Skin epidermis (tissue), 12 donors: ENCODE data around the gene PRLH.

Experiments
- H3K27ac ChIP-seq, 21 experiments: fragments of 200-600 bp; sonication (generic) in 11 of 21; one replicate each; pipeline ENCODE4 v1.5.0; 2020; ENCODE audit warnings: mild to moderate bottlenecking in 3 of 21, inconsistent platforms in 2 of 21, moderate library complexity in 2 of 21
- H3K4me3 ChIP-seq, 7 experiments: fragments of 200-600 bp; sonication (generic) in 2 of 7; one replicate each; pipeline ENCODE4 v1.5.0; 2020; ENCODE audit warnings: inconsistent platforms in 2 of 7, mild to moderate bottlenecking in 2 of 7, moderate library complexity in 1 of 7

The PRLH gene

GRCh38 chr2:237566401-237567235 is at the start of gene PRLH:
Gene PRLH, plus strand, starts transcription at chr2:237566574. Its CDS starts 0 bp downstream, at chr2:237566574.
- no peak within 1 kb of the TSS for H3K27ac ChIP-seq
- H3K4me3 ChIP-seq, result no peak within 1 kb of the TSS

- Histone ChIP-seq H3K4me3 (no peak overlapping the region), H3K27ac (no peak overlapping the region)
Measured at GRCh38 chr2:237517163-237517562, 49.2 kb upstream of the PRLH start.

GRCh38 chr2:237517990-237518389 is 48.4 kb upstream of the PRLH start:
- Histone ChIP-seq H3K27ac (no peak overlapping the region), H3K4me3 (no peak overlapping the region)

GRCh38 chr2:237519506-237520245 is 46.7 kb upstream of the PRLH start:
- Histone ChIP-seq H3K4me3 (no peak overlapping the region), H3K27ac (no peak overlapping the region)

GRCh38 chr2:237520290-237520689 is 46.1 kb upstream of the PRLH start:
- H3K4me3 ChIP-seq, result no peak overlapping the region
- no peak overlapping the region for H3K27ac ChIP-seq

GRCh38 chr2:237524631-237525030 is 41.7 kb upstream of the PRLH start:
- H3K27ac ChIP-seq, result no peak overlapping the region
- H3K4me3 ChIP-seq, result no peak overlapping the region

- no peak overlapping the region for H3K27ac ChIP-seq
Measured at GRCh38 chr2:237525559-237526157, 40.7 kb upstream of the PRLH start.

GRCh38 chr2:237527233-237527632 is 39.1 kb upstream of the PRLH start:
- no peak overlapping the region for H3K4me3 ChIP-seq
- H3K27ac ChIP-seq, result no peak overlapping the region

More at GRCh38 chr2:237525559-237526157, 40.7 kb upstream of the PRLH start:
- no peak overlapping the region for H3K4me3 ChIP-seq

- Histone ChIP-seq H3K27ac (no peak overlapping the region), H3K4me3 (no peak overlapping the region)
Measured at GRCh38 chr2:237527766-237528165, 38.6 kb upstream of the PRLH start.

- H3K27ac ChIP-seq, result no peak overlapping the region
- H3K4me3 ChIP-seq, result no peak overlapping the region
Measured at GRCh38 chr2:237529452-237530402, 36.6 kb upstream of the PRLH start.

- Histone ChIP-seq H3K27ac (no peak overlapping the region), H3K4me3 (no peak overlapping the region)
Measured at GRCh38 chr2:237530472-237531433, 35.6 kb upstream of the PRLH start.

- Histone ChIP-seq H3K4me3 (no peak overlapping the region), H3K27ac (no peak overlapping the region)
Measured at GRCh38 chr2:237532160-237532559, 34.2 kb upstream of the PRLH start.

- no peak overlapping the region for H3K27ac ChIP-seq
- no peak overlapping the region for H3K4me3 ChIP-seq
Measured at GRCh38 chr2:237533668-237534161, 32.7 kb upstream of the PRLH start.

- H3K4me3 ChIP-seq, result no peak overlapping the region
- H3K27ac ChIP-seq, result no peak overlapping the region
Measured at GRCh38 chr2:237534380-237534779, 32.0 kb upstream of the PRLH start.

GRCh38 chr2:237535385-237536082 is 30.8 kb upstream of the PRLH start:
- no peak overlapping the region for H3K27ac ChIP-seq

GRCh38 chr2:237536083-237536415 is 30.3 kb upstream of the PRLH start:
- H3K27ac ChIP-seq, result no peak overlapping the region
- H3K4me3 ChIP-seq, result no peak overlapping the region

More at GRCh38 chr2:237535385-237536082, 30.8 kb upstream of the PRLH start:
- H3K4me3 ChIP-seq, result no peak overlapping the region

GRCh38 chr2:237536617-237537016 is 29.8 kb upstream of the PRLH start:
- Histone ChIP-seq H3K4me3 (no peak overlapping the region), H3K27ac (no peak overlapping the region)
